GM18498 (cell line): ENCODE results near the gene TYR.
"Not testable (repeated sequence)": the region's sequence is repeated elsewhere in the genome, so short reads cannot be mapped to it uniquely, and the experiment has no call there.

Source experiments
- ATAC-seq: cut with Tn5 transposase; IDR thresholded peaks from one replicate; pipeline ENCODE4 v1.9.1; 2021; ENCODE audit warnings: mild to moderate bottlenecking, moderate library complexity; ENCODE audit not compliant: unreplicated experiment

Gene TYR

GRCh38 chr11:89342880-89343572, 165.4 kb downstream of the TYR start:
- ATAC-seq = not testable (repeated sequence)
